GM19099 (cell line): Measurements from ENCODE around the gene LRRC58.
A peak's percentile ranks its signal among the peaks of the same experiment; 100 is the strongest.

Source experiments
- POLR2A ChIP-seq: IDR thresholded peaks from 3 replicates; pipeline ENCODE4 v1.6.1; 2011; ENCODE audit warnings: low read depth; ENCODE audit not compliant: insufficient read length; ENCODE audit errors: extremely low read depth

Gene LRRC58

DNA sequence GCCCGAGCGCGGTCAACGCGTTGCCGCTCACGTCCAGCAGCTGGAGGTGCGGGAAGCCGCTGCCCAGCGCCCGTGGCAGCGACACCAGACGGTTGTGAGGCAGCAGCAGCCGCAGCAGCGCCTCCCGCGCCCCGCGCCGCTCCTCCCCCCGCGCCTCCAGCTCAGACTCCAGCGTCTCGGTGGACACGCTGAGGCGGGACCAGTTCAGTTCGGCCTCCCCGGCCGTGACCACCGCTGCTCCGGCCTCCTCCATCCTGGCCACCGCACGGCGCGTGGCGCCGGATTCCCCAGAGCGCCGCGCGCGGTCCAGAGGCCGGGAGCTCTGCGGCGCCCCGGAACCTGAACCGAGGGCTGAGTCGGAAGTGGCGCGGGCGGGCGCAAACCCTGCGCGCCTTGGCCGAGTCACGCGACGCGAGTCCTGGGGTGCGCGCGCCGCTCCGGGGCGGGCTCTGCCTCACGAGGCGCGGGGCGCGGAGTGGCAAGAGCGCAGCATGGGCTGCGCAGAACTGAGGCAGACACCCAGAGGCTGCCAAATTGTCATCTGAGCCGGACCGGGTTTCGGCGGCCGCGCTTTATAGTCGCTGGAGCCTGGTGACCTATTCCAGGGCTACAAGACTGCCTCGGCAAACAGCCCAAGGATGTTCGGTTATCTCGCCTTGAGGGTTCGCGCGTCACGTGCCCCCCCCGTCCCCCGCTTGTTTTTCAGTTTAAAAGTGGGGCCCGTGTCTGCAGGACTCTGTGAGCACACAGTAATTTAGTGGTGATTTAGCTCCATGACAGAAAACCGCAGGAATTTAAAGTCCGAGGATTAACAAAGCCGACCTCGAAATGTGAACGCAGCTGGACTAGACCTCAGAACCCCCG is at the start of gene LRRC58:
LRRC58 (minus strand) TSS at position 364 of the 864 bp plus-strand sequence; CDS start at position 253, 111 bp downstream.
- TF ChIP-seq POLR2A = peak; percentile 95

DNA sequence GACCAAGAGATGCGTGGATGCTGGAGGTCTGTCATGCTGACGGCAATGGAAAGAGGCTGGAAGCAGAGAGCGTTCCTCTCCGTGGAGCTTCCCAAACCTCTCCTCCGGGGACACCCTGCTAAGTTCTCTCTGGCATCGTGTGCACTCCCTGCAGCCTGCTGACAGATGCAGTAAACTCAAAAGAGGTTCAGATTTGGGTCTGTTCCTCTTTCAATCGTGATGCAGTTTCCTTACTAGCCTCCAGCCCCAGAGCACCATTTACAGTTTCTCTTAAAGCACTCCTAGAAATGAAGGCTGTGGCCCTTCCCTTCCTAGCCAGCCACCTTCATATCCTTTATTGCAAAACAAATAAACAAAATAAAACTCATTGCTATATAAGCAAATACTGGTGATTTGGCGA is 47.3 kb upstream of the LRRC58 start:
- TF ChIP-seq POLR2A = no peak

DNA sequence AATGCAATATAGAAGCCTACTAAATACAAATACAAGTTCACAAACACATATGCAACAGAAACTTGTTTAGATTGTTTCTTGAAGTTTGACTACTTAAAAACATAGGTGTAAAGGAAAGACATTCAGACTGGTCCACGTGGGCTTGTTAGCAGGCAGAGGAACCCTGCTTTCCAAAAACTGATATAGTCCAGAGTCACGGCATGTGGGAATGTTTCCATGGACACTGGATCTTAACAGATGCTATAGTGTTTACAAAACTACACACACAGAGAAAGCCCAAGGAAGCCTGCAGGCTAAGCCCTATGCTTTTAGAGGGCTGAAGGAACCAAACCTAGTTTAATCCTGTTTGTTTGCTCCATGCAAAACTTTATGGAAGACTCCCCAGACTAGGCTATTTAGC is 45.2 kb upstream of the LRRC58 start:
- no peak for TF ChIP-seq POLR2A

DNA sequence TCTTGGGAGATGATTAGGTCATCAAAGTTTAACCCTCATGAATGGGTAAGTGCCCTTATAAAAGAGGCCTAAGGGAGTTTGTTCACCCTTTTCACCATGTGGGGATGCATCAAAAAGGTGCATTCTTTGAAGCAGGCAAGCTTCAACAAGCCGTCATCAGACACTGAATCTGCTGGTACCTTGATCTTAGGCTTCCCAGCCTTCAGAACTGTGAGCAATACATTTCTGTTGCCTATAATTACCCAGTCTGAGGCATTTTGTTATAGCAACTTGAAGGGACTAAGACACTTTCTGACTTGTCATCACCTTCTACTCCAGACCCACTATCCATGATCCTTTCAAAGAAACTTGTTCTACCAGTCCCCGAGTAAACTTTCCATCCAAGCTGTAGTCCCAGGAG is 44.6 kb upstream of the LRRC58 start:
- no peak for TF ChIP-seq POLR2A

DNA sequence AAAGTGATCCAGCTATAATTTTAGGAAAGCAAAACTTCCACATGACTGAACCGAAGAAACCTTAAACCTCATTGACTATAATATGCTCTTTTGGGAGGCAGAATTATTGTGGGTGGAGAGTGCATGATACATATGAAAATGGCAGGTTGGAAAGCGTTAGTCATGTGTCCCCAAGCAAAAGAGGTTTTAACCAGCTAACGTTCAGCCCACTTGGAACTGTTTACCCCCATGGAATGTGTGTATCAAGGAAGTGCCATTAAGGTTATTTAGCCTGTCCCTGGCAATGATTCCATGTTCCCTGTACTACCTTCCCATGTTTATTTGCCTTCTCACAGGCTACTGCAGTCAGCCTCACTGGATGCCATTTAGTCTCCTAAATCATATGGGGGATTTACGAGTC is 44.1 kb upstream of the LRRC58 start:
- no peak for TF ChIP-seq POLR2A

DNA sequence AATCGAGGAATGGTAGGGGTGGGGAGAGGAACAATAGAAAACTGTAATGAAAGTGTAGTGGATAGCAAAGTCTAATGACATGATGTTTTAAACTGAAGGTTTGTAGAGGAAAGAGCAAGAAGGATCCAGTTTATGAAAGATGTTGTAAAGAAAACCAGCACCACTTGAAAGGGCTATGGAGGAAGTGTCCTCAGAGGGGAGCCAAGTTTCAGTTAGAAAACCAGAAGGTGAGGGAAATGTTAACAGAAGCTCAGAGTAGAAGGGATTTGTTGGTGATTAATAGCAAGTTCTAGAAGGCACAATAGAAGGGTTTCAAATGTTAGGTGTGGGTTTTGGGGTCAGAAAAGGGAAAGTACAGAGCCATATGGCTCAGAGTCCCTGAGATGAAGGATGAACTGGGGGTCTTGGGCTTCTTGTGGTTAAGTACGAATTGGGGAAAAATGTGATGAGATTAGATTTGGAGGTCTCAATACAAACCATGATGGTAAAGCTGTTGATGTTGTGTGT is 33.8 kb upstream of the LRRC58 start:
- TF ChIP-seq POLR2A = no peak

DNA sequence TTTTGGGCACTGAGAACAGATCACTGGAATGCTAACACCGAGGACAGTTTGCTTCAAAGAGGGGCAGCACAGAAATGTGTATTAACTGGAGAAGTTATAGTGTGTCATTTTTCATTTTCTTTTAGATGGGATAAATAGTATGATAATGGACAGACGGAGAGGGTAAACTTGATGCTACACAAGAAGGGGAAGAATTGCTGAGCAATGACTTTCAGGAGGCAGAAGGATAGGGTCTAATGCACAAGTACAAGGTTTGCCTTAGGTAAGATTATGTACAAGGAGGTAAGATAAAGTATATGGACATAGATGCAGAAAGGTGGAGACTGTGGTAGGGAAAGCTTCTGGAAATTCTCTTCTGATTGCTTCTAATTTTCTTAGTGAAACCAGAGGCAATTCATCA is 32.3 kb upstream of the LRRC58 start:
- TF ChIP-seq POLR2A = no peak

DNA sequence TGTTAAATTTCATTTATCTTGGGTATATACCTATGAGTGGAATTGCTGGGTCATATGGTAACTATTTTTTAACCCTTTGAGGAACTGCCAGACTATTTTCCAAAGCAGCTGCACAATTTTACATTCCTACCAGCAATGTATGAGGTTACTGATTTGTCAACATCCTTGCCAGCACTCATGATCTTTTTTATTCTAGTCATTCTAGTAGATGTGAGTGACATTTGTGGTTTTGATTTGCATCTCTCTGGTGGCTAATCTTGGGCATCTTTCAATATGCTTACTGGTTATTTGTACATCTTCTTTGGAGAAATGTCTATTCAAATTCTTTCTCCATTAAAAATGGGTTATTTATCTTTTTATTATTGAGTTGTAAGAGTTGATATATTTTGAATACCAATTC is 21.3 kb upstream of the LRRC58 start:
- no peak for TF ChIP-seq POLR2A

DNA sequence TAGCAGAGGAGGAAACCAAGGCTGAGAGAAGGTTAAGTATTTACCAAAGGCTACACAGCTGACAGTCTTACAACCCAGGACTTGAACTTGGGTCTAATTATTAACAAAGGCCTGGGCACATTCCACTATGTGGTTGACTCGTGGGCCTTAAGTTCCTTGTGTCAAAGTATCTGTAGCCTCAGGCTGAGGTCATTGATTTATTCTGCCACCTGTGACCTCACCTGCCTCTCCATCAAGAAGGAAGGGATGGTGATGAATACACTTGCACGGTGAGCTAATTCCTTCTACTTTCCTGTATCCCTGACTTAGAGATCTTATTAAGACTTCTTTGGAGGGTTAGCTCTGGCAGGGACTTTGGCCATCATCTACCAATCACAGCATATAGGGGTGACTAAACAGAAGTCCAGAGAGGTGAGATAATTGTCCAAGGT is 19.9 kb upstream of the LRRC58 start:
- no peak for TF ChIP-seq POLR2A

DNA sequence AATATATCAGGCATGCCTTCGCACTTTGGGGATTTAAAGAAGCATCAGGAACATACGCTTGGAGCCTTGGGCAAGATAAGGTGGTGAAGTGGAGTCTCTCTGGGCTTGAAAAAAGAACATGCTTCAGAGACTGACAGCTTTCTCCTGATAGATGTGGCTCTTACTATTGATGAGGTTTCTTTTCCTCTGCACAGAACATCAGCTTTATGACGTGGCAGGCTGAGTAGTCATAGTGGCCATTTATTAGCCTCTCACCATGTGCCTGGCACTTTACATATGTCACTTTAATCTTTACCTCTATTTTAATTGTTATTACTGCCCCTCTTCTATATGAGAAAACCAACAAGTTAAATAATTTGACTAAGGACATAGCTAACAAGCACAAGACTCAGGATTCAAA is 19.0 kb upstream of the LRRC58 start:
- TF ChIP-seq POLR2A = no peak

DNA sequence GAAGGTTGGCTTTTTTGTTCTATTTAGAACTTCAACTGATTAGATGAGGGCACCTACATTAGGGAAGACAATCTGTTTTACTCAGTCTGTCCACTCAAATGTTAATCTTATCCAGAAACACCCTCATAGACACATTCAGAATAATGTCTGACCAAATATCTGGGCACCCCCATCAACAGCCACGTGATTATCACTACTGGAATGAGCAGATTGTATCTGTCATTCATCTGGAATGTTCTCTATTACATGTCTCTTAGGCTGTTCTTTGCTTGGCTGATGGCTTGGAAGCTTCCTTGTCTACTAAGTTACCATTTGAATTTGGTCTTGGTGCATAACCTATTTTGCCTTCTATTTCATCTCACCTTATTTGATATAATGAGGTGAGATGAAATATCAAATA is 15.7 kb upstream of the LRRC58 start:
- TF ChIP-seq POLR2A = no peak

DNA sequence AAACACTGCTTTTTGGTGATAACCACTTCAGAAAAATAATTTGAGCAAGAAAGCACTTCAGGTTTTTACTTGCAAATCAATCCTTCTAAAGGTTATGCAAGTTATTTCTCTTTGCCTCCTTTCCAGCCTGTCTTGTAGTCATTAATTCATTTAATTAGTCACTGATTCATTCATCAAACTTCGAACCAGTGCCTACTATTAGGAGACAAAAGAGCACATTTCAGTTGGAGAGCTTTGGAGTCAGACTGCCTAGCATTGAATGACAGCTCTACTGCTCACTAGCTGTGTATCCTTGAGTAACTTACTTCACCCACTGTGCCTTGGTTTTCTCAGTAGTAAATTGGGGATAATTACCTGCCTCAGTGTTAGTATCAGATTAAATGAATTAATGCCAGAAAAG is 14.9 kb upstream of the LRRC58 start:
- no peak for TF ChIP-seq POLR2A

DNA sequence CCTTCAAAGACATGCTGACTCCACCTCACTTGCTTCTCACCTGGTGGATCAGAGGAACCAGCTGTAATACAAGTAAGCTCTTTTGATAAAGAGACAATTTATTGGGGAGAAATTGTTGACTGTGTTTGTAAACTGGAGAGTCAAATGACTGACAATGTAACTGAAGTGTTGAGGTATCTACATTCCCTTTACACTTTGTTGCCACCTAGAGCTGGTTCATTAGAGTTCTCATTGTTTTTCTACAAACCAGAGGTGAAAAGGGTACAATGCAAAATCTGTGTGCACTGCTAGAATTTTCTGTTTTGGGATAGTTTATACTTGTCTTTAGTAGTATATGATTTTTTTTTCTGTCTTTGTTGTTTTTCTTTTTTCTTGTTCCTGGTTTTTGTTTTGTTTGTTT is 8.7 kb upstream of the LRRC58 start:
- no peak for TF ChIP-seq POLR2A

DNA sequence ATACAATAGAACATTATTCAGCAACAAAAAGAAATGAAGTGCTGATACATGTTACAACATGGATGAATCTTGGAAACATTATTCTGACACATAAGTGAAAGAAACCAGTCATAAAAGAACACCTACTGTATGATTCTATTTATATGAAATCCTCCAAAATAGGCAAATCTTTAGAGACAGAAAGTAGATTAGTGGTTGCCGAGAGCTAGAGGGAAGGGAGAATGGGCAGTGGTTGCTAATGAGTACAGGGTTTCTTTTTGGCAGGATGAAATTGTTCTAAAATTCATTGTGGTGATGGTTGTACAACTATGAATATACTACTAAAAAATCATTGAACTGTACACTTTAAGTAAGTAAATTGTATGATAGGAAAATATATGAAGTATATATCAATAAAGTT is 6.3 kb upstream of the LRRC58 start:
- no peak for TF ChIP-seq POLR2A

DNA sequence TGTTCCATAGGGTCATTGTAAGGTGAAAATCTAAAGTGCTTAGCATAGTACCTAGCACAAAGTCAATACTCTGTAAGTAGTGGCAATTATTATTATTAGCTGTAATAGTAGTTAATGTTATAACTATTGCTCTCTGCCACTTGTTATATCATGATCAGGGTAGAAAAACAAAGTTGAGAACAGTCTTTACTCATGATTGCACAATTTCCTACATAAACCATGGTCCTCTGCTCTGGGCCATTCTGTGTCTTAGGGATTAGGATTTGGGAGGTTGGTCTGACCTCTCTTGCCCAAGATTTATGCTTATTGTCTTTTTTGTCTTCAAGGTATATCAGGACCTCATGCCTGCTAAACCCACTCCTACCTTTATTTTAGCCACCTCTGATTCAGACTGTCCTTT is 4.3 kb upstream of the LRRC58 start:
- no peak for TF ChIP-seq POLR2A

DNA sequence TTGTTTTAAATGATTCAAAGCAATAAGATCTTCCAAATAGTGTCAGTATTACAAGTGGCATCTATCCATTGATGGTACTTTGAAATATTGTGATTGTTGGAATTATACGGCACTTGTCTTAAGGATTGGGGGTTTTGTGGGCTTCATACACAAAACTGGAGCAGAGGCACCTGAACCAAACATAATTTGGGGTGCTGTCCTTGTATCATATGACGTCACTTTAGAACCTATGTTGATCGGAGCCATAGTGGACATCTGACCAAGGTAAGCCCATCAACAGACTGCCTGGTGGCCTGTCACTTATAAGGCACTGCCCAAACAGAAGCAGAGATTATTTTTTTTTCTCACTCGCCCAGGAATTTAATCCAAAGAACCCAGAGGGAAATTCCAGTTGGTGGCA is 2.9 kb upstream of the LRRC58 start:
- TF ChIP-seq POLR2A = no peak
